ENCODE measurements around the gene IPP. TPM values are rescaled to one million over a fixed set of nuclear protein-coding genes. Genes with fewer than 3 reads are reported as not detected.

The IPP gene
- polyA plus RNA-seq, 1 donor (not counting 4 experiments of a cell fraction or from before 2014, with no cell fraction given) = 10.0 TPM

GRCh38 chr1:45716700-45717099 is 33.8 kb downstream of the IPP start:
- Histone ChIP-seq H3K4me2 (ENCODE audit: control insufficient read depth, extremely low read depth, insufficient read depth, low read depth, low read length) (no peak overlapping the region), H3K27me3 (ENCODE audit: control insufficient read depth, extremely low read depth, insufficient read depth, low read length) (no peaks in the 10 kb centered on the region), H3K9me3 (ENCODE audit: control insufficient read depth, low read depth, low read length) (no peaks in the 10 kb centered on the region), H3K9me1 (ENCODE audit: control insufficient read depth, extremely low read depth, insufficient read depth, low read length) (no peaks in the 10 kb centered on the region), H3K4me3 (ENCODE audit: control insufficient read depth in 2 of 3, extremely low read depth in 1 of 3, insufficient read depth in 2 of 3, low read depth in 1 of 3, low read length in 3 of 3) (no peak overlapping the region), H2AFZ (ENCODE audit: control insufficient read depth, low read length) (no peak overlapping the region), H3K4me1 (ENCODE audit: control insufficient read depth, extremely low read depth, insufficient read depth, low read length) (no peaks in the 10 kb centered on the region), H3K79me2 (ENCODE audit: control insufficient read depth, insufficient read depth, low read length) (no peaks in the 10 kb centered on the region), H3K36me3 (ENCODE audit: control insufficient read depth in 2 of 2, extremely low read depth in 1 of 2, insufficient read depth in 2 of 2, low read length in 2 of 2) (peaks cover 0 to 1% of the 10 kb centered on the region in 2 experiments), H3K27ac (ENCODE audit: control insufficient read depth, insufficient read depth, low read length) (no peak overlapping the region), H4K20me1 (ENCODE audit: control insufficient read depth, extremely low read depth, insufficient read depth, low read length) (no peaks in the 10 kb centered on the region), H3K9ac (ENCODE audit: control insufficient read depth, extremely low read depth, insufficient read depth, low read length) (no peak overlapping the region)
- dilution Hi-C loops (cut with MboI; ENCODE audit: extremely low pct_ligation_motif_present, low sequenced_read_pairs) = no loop called here
- TF ChIP-seq CTCF (optimal IDR thresholded peaks at IDR 0.05 in 1 of 3, IDR thresholded peaks at IDR 0.05 in 1 of 3, conservative IDR thresholded peaks at IDR 0.05 in 1 of 3; ENCODE audit: extremely low read depth in 1 of 3, insufficient read depth in 2 of 3, low read length in 3 of 3) (no peak), EZH2 (IDR thresholded peaks at IDR 0.05; ENCODE audit: low read length) (no peak)
- FAIRE-seq (no peak), DNase-seq (ENCODE audit: low read depth, low spot score) (no peak)

DNA sequence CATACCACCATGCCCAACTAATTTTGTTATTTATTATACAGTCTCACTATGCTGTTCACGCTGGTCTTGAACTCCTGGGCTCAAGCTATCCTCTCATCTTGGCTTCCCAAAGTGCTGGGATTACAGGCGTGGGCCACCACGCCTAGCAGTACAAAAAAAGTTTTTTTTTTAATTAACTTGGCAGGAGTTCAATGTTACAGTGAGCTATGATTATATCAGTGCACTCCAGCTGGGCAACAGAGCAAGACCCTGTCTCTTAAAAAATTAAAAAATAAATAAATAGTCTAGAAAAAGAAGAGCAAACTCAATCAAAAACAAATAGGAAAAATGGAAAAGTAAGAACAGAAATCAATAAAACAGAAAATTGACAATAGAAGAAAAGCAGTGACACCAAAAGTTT is 36.7 kb downstream of the IPP start:
- Histone ChIP-seq H3K79me2 (ENCODE audit: control insufficient read depth, insufficient read depth, low read length) (no peaks in the 10 kb centered on the region), H3K4me3 (ENCODE audit: control insufficient read depth in 2 of 3, extremely low read depth in 1 of 3, insufficient read depth in 2 of 3, low read depth in 1 of 3, low read length in 3 of 3) (no peak overlapping the region), H2AFZ (ENCODE audit: control insufficient read depth, low read length) (no peak overlapping the region), H3K9me3 (ENCODE audit: control insufficient read depth, low read depth, low read length) (no peaks in the 10 kb centered on the region), H3K36me3 (ENCODE audit: control insufficient read depth in 2 of 2, extremely low read depth in 1 of 2, insufficient read depth in 2 of 2, low read length in 2 of 2) (peaks cover 0 to 1% of the 10 kb centered on the region in 2 experiments), H3K27ac (ENCODE audit: control insufficient read depth, insufficient read depth, low read length) (no peak overlapping the region), H3K4me2 (ENCODE audit: control insufficient read depth, extremely low read depth, insufficient read depth, low read depth, low read length) (no peak overlapping the region), H3K27me3 (ENCODE audit: control insufficient read depth, extremely low read depth, insufficient read depth, low read length) (no peaks in the 10 kb centered on the region), H3K9ac (ENCODE audit: control insufficient read depth, extremely low read depth, insufficient read depth, low read length) (no peak overlapping the region), H4K20me1 (ENCODE audit: control insufficient read depth, extremely low read depth, insufficient read depth, low read length) (no peaks in the 10 kb centered on the region), H3K4me1 (ENCODE audit: control insufficient read depth, extremely low read depth, insufficient read depth, low read length) (no peaks in the 10 kb centered on the region), H3K9me1 (ENCODE audit: control insufficient read depth, extremely low read depth, insufficient read depth, low read length) (no peaks in the 10 kb centered on the region)
- FAIRE-seq (no peak), DNase-seq (ENCODE audit: low read depth, low spot score) (no peak)
- dilution Hi-C loops (cut with MboI; ENCODE audit: extremely low pct_ligation_motif_present, low sequenced_read_pairs) = no loop called here
- TF ChIP-seq EZH2 (IDR thresholded peaks at IDR 0.05; ENCODE audit: low read length) = no peak
- no peak for TF ChIP-seq CTCF (optimal IDR thresholded peaks at IDR 0.05 in 1 of 3, IDR thresholded peaks at IDR 0.05 in 1 of 3, conservative IDR thresholded peaks at IDR 0.05 in 1 of 3; ENCODE audit: extremely low read depth in 1 of 3, insufficient read depth in 2 of 3, low read length in 3 of 3)
